Suprapubic skin (tissue), 4 donors: ENCODE results near the gene PPP1R1A.

Experiments used
- EP300 ChIP-seq: sonication (generic); formaldehyde crosslinking; IDR thresholded peaks from one replicate; pipeline ENCODE4 v1.6.1; 2017; ENCODE audit warnings: antibody characterized with exemption
- POLR2A ChIP-seq, 2 donors: fragments of 450-650 bp; IDR thresholded peaks; one replicate each; pipeline ENCODE4 v1.6.1; 2017; ENCODE audit warnings: antibody characterized with exemption in 2 of 2, mild to moderate bottlenecking in 2 of 2, moderate library complexity in 2 of 2
- POLR2AphosphoS5 ChIP-seq, 3 donors: sonication (generic); formaldehyde crosslinking; IDR thresholded peaks; one replicate each; pipeline ENCODE4 v1.6.1; 2017; ENCODE audit warnings: antibody characterized with exemption in 3 of 3
- TF ChIP-seq, protein P1 (sequence below), 2 donors: fragments of 200-600 bp in 1 of 2; fragments of 450-650 bp in 1 of 2; sonication (generic) in 1 of 2; IDR thresholded peaks; one replicate each; pipeline ENCODE4 v1.5.1; 2016 to 2019; ENCODE audit warnings: antibody characterized with exemption in 2 of 2, mild to moderate bottlenecking in 1 of 2, moderate library complexity in 1 of 2

DNA sequence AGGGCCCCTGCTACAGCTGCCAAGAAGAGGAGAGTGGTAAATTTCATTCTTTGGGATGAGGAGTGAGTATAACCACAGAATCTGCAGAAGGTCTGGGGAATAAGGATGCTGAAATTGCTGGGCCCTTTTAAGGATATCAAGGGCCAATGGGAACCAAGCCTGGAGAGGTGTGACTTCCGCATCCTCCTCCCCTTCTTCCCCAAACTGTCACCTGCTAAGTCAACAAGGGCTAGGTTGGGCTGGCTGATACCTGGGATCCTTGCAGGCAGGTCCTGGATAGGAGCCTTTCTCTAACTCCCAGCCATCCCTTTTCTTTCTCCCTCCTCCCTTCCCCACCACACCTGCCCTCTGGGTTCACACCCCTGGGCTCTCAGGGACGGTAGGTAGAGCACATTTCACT lies 46.3 kb upstream of the PPP1R1A start, which contains the start of gene LACRT:
- TF ChIP-seq, protein P1, sequence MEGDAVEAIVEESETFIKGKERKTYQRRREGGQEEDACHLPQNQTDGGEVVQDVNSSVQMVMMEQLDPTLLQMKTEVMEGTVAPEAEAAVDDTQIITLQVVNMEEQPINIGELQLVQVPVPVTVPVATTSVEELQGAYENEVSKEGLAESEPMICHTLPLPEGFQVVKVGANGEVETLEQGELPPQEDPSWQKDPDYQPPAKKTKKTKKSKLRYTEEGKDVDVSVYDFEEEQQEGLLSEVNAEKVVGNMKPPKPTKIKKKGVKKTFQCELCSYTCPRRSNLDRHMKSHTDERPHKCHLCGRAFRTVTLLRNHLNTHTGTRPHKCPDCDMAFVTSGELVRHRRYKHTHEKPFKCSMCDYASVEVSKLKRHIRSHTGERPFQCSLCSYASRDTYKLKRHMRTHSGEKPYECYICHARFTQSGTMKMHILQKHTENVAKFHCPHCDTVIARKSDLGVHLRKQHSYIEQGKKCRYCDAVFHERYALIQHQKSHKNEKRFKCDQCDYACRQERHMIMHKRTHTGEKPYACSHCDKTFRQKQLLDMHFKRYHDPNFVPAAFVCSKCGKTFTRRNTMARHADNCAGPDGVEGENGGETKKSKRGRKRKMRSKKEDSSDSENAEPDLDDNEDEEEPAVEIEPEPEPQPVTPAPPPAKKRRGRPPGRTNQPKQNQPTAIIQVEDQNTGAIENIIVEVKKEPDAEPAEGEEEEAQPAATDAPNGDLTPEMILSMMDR (IDR thresholded peaks at IDR 0.05): no peak
- TF ChIP-seq POLR2A (IDR thresholded peaks at IDR 0.05) (no peak), POLR2AphosphoS5 (IDR thresholded peaks at IDR 0.05) (no peak), EP300 (no peak)
